ENCODE data around the gene CHAD. TPM values are rescaled to one million over a fixed set of nuclear protein-coding genes. Genes with fewer than 3 reads are reported as not detected.

Gene CHAD
- total RNA-seq, 2 experiments from 2014 or later: not detected

DNA sequence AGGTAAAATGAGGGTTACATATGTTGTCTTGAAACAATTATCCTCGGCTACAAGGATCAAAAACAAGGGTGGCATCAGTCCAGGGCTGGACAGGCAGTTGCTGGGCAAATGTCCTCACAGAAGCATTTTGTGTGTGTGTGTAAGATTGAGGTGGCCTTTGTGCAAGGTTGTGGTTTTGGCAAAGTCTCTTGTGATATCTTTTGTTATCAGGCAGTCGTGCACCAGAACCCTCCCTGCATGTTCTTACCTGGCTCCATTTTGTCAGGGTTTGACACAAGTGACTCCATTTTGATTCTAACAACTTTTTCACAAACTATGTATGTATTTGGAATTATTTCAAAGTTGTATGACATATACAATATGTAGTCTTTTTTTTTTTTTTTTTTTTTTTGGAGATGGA, 20.0 kb downstream of the CHAD start:
- TF ChIP-seq, protein P1, sequence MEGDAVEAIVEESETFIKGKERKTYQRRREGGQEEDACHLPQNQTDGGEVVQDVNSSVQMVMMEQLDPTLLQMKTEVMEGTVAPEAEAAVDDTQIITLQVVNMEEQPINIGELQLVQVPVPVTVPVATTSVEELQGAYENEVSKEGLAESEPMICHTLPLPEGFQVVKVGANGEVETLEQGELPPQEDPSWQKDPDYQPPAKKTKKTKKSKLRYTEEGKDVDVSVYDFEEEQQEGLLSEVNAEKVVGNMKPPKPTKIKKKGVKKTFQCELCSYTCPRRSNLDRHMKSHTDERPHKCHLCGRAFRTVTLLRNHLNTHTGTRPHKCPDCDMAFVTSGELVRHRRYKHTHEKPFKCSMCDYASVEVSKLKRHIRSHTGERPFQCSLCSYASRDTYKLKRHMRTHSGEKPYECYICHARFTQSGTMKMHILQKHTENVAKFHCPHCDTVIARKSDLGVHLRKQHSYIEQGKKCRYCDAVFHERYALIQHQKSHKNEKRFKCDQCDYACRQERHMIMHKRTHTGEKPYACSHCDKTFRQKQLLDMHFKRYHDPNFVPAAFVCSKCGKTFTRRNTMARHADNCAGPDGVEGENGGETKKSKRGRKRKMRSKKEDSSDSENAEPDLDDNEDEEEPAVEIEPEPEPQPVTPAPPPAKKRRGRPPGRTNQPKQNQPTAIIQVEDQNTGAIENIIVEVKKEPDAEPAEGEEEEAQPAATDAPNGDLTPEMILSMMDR (conservative IDR thresholded peaks at IDR 0.05; ENCODE audit: low read length): no peak
- TF ChIP-seq EZH2phosphoT487 (IDR thresholded peaks at IDR 0.05; ENCODE audit: borderline replicate concordance, low read depth, low read length): no peak
- Histone ChIP-seq H3K27ac (ENCODE audit: low read depth, low read length, poor library complexity, severe bottlenecking) (no peak overlapping the region), H3K4me1 (ENCODE audit: insufficient read depth, low read length, poor library complexity, severe bottlenecking) (peaks cover 2% of the 10 kb centered on the region), H3K9me3 (ENCODE audit: low read length) (no peaks in the 10 kb centered on the region), H3K4me2 (ENCODE audit: low read length) (no peak overlapping the region), H3K79me2 (ENCODE audit: insufficient read depth, low read depth, low read length) (no peaks in the 10 kb centered on the region), H3K9me2 (ENCODE audit: insufficient read depth, low read length) (no peaks in the 10 kb centered on the region), H2AFZ (ENCODE audit: low read length) (no peak overlapping the region), H3K36me3 (ENCODE audit: insufficient read depth, low read length) (no peaks in the 10 kb centered on the region), H4K20me1 (ENCODE audit: insufficient read depth, low read length) (no peaks in the 10 kb centered on the region), H3K4me3 (ENCODE audit: low read depth, low read length, poor library complexity, severe bottlenecking) (no peak overlapping the region)
- ChIA-PET POLR2A (no interaction called here), CTCF (ENCODE audit: unreplicated experiment) (no interaction called here)
- no peak for DNase-seq (ENCODE audit: low spot score)
- no TSS peak for BruUV-seq (replicated peaks)
- intact Hi-C loops (cut with micrococcal nuclease; ENCODE audit: unreplicated experiment): no loop called here

DNA sequence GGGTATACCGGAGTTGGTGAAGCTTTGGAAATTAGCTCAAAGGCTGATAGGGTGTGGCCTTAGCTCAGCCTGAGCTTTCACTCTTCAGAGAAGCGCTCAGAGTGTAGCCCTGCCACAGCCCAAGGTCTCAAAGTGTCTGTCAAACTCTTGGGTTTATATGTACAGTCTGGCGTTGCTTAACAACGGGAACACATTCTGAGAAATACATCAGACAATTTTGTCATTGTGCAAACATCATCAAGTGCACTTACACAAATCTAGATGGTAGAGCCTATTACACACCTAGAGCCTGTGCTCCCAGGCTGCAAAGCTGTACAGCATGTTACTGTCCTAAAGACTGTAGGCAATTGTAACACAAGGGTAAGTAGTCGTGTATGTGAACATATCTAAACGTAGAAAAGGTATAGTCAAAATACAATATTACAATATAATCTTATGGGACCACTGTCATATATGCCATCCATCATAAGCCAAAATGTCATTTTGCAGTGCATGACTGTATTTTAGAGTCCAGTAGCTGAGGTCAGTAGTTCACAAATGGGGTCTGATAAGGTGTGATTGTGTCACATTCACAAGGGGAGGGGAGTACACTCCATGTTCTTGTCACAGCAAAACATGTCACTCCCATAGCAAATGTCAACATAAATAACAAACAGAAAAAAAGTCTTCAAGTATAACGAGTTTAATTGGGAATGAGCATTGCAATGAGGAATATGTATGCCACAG, 20.6 kb downstream of the CHAD start:
- Histone ChIP-seq H3K27ac (ENCODE audit: low read depth, low read length, poor library complexity, severe bottlenecking) (no peak overlapping the region), H4K20me1 (ENCODE audit: insufficient read depth, low read length) (no peaks in the 10 kb centered on the region), H3K36me3 (ENCODE audit: insufficient read depth, low read length) (no peaks in the 10 kb centered on the region), H3K9me3 (ENCODE audit: low read length) (no peaks in the 10 kb centered on the region), H3K4me3 (ENCODE audit: low read depth, low read length, poor library complexity, severe bottlenecking) (no peak overlapping the region), H3K4me2 (ENCODE audit: low read length) (no peak overlapping the region), H3K4me1 (ENCODE audit: insufficient read depth, low read length, poor library complexity, severe bottlenecking) (no peaks in the 10 kb centered on the region), H3K9me2 (ENCODE audit: insufficient read depth, low read length) (no peaks in the 10 kb centered on the region), H3K79me2 (ENCODE audit: insufficient read depth, low read depth, low read length) (no peaks in the 10 kb centered on the region), H2AFZ (ENCODE audit: low read length) (no peak overlapping the region)
- ChIA-PET CTCF (ENCODE audit: unreplicated experiment) (interaction anchor here (0.5 kb wide), 1 partner anchor 36 kb away, joined by 15 read pairs; no protein-coding TSS in a partner anchor), POLR2A (no interaction called here)
- no peak for TF ChIP-seq EZH2phosphoT487 (IDR thresholded peaks at IDR 0.05; ENCODE audit: borderline replicate concordance, low read depth, low read length)
- TF ChIP-seq, protein P1 (conservative IDR thresholded peaks at IDR 0.05; ENCODE audit: low read length): no peak
- BruUV-seq (replicated peaks): no TSS peak
- no peak for DNase-seq (ENCODE audit: low spot score)
- intact Hi-C loops (cut with micrococcal nuclease; ENCODE audit: unreplicated experiment): no loop called here

DNA sequence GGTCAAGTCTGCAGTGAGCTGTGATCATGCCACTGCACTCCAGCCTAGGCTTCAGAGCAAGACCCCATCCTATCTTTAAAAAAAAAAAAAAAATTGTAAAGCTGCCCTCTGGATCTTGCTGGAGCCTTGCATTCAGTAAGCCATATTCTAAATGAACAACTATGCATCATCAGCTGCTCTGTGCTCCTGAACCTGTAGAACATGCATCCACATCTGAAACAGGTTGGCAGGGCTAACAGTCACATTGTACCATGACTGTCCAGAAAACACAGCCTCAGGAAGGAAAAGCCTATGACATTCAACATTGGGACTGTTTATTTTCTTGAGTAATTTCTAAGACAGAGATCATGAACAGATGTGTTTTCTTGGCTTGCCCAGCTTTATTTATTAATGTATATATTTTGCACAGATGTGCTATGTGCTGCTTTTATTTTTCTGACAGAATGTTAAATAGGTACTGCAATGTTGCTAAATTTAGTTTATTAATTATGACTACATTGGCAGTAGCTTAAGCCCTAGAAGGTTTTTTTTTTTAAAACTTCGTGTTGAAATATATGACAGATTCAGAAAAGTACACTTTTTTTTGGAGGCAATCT, 22.9 kb downstream of the CHAD start:
- ChIA-PET POLR2A (interaction anchor here (0.6 to 2.2 kb wide), 2 partner anchors 14 to 59 kb away, joined by 3 to 7 read pairs; no protein-coding TSS in a partner anchor), CTCF (ENCODE audit: unreplicated experiment) (no interaction called here)
- Histone ChIP-seq H3K9me2 (ENCODE audit: insufficient read depth, low read length) (no peaks in the 10 kb centered on the region), H3K79me2 (ENCODE audit: insufficient read depth, low read depth, low read length) (no peaks in the 10 kb centered on the region), H3K36me3 (ENCODE audit: insufficient read depth, low read length) (no peaks in the 10 kb centered on the region), H3K27ac (ENCODE audit: low read depth, low read length, poor library complexity, severe bottlenecking) (no peak overlapping the region), H4K20me1 (ENCODE audit: insufficient read depth, low read length) (no peaks in the 10 kb centered on the region), H3K4me3 (ENCODE audit: low read depth, low read length, poor library complexity, severe bottlenecking) (no peak overlapping the region), H3K4me1 (ENCODE audit: insufficient read depth, low read length, poor library complexity, severe bottlenecking) (no peaks in the 10 kb centered on the region), H2AFZ (ENCODE audit: low read length) (no peak overlapping the region), H3K4me2 (ENCODE audit: low read length) (no peak overlapping the region), H3K9me3 (ENCODE audit: low read length) (no peaks in the 10 kb centered on the region)
- BruUV-seq (replicated peaks): no TSS peak
- no peak for TF ChIP-seq EZH2phosphoT487 (IDR thresholded peaks at IDR 0.05; ENCODE audit: borderline replicate concordance, low read depth, low read length)
- TF ChIP-seq, protein P1 (conservative IDR thresholded peaks at IDR 0.05; ENCODE audit: low read length): no peak
- DNase-seq (ENCODE audit: low spot score): no peak
- intact Hi-C loops (cut with micrococcal nuclease; ENCODE audit: unreplicated experiment): no loop called here
